Body of pancreas (tissue), 4 donors: ENCODE results near the gene LMNA.

Experiments used
- CTCF ChIP-seq, 7 experiments: fragments of 450-650 bp in 4 of 7; fragments of 200-600 bp in 3 of 7; sonication (generic) in 3 of 7; IDR thresholded peaks; one replicate each; pipeline ENCODE4 v1.5.1; 2016 to 2019; ENCODE audit warnings: antibody characterized with exemption in 7 of 7
- POLR2A ChIP-seq, 3 donors: fragments of 450-650 bp; IDR thresholded peaks; one replicate each; pipeline ENCODE4 v1.6.1; 2016; ENCODE audit warnings: antibody characterized with exemption in 3 of 3, mild to moderate bottlenecking in 2 of 3

- TF ChIP-seq POLR2A (IDR thresholded peaks at IDR 0.05) (no peak), CTCF (IDR thresholded peaks at IDR 0.05) (no peak)
These were observed 16.0 kb downstream of the LMNA start for GRCh38 chr1:156130578-156130942.
